Limb (tissue), 2 donors: ENCODE measurements around the gene COQ6.
"Not testable (repeated sequence)": the region's sequence is repeated elsewhere in the genome, so short reads cannot be mapped to it uniquely, and the experiment has no call there.

Experiments
- DNase-seq, 2 donors: peaks; one replicate each; pipeline ENCODE4 v3.0.0-alpha.2; 2016; ENCODE audit errors: extremely low spot score in 2 of 2

Gene COQ6

GRCh38 chr14:73977896-73978295 is 27.8 kb downstream of the COQ6 start:
- DNase-seq = no peak

- DNase-seq = no peak
These were observed 38.0 kb downstream of the COQ6 start for GRCh38 chr14:73988065-73988464.

- not testable (repeated sequence) for DNase-seq
These were observed 38.6 kb downstream of the COQ6 start for GRCh38 chr14:73988656-73989055.

DNA sequence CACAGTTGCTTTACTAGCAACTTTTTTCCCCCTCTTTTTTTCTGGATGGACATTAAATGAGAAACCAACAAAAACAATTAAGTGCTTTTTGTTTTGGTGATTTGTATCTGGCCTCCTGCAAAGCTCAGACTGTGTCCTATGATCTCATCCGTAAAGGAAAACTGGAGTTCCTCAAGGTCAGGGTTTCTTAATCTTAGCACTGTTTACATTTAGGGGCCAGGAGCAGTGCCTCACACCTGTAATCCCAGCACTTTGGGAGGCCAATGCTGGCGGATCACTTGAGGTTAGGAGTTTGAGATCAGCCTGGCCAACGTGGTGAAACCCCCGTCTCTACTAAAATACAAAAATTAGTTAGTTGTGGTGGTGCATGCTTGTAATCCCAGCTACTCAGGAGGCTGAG is 41.0 kb downstream of the COQ6 start:
- no peak for DNase-seq

- DNase-seq = not testable (repeated sequence)
These were observed 44.8 kb downstream of the COQ6 start for GRCh38 chr14:73994926-73995325.

GRCh38 chr14:73995977-73996378 is 45.9 kb downstream of the COQ6 start:
- DNase-seq = no peak

DNA sequence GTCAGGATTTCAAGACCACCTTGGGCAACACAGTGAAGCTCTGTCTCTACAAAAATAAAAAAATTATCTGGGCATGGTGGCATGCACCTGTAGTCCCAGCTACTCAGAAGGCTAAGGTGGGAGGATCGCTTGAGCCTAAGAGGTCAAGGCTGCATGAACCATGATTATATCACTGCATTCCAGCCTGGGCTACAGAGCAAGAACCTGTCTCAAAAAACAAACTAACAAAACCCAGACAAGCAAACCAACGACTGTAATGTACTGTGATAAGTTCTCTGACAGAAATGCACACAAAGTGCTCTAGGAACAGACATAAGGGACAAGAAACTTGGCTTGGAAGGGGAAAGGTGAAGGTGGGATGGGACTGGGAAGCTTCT is 46.6 kb downstream of the COQ6 start:
- DNase-seq = no peak

- DNase-seq = no peak
These were observed 47.2 kb downstream of the COQ6 start for GRCh38 chr14:73997108-73997943.

DNA sequence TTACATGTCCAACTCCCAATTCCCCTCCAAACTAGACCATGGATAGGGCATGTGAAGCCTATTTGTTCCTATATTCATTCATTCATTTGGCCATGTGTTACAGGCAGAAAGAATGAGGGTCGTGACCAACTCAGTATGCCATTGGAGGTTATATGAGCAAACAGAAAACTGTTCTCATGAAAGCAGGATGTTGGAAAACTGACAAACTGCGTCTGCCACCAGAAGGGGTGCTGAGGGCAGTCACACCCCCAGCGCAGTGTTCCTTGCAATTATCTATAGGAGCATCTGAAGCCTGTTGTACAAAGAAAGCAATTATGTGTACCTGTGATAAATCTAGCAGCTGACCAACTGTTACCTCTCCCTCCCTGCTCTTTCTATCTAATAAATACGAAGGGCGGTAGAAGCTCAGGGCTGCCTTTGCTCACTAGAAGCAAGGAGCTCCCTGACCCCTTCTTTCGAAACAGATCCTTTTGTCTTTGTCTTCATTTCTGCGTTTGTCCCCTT is 47.9 kb downstream of the COQ6 start:
- DNase-seq = no peak

DNA sequence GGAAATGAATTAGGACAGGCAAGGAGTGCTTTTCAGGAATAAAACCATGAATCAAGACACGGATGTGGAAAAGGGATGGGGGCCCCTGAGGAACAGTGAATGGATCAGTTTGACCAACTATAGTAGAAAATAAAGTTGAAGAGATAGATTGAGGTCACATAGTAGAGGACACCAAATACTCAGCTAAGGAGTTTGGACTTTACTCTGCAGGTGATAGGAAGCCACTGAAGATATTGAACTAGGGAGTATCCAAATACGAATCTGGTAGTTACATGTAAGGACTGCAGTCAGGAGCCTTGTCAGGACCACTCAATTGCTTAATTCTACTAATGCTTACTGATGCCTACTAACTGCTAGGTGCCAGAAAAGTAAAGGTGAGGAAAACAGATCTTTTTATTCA is 48.6 kb downstream of the COQ6 start:
- DNase-seq = no peak

DNA sequence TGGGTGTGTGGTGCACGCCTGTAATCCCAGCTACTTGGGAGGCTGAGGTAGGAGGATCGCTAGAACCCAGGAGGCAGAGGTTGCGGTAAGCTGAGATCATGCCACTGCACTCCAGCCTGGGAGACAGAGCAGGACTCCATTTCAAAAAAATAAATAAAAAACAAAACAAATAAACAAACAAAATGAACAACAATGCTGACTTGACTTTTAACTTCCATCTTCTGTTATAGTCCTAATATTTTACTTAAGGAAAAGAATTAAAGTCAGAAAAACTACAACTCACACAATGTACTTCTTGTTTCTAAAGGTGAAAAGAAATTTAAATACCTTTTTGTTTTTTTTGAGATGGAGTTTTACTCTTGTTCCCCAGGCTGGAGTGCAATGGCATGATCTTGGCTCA is 55.6 kb downstream of the COQ6 start:
- DNase-seq = not testable (repeated sequence)

GRCh38 chr14:74008843-74009499 is 58.9 kb downstream of the COQ6 start:
- no peak for DNase-seq
